T follicular helper cell (primary cell): ENCODE results near the gene C7.
"Not testable (repeated sequence)": the region's sequence is repeated elsewhere in the genome, so short reads cannot be mapped to it uniquely, and the experiment has no call there.

Experiments used
- DNase-seq: peaks from one replicate; pipeline ENCODE4 v3.0.0-alpha.2; 2020; ENCODE audit warnings: low read depth

C7 gene

GRCh38 chr5:40991168-40991980 is 82.1 kb downstream of the C7 start:
- no peak for DNase-seq

GRCh38 chr5:40991981-40992559 is 82.8 kb downstream of the C7 start:
- no peak for DNase-seq

DNA sequence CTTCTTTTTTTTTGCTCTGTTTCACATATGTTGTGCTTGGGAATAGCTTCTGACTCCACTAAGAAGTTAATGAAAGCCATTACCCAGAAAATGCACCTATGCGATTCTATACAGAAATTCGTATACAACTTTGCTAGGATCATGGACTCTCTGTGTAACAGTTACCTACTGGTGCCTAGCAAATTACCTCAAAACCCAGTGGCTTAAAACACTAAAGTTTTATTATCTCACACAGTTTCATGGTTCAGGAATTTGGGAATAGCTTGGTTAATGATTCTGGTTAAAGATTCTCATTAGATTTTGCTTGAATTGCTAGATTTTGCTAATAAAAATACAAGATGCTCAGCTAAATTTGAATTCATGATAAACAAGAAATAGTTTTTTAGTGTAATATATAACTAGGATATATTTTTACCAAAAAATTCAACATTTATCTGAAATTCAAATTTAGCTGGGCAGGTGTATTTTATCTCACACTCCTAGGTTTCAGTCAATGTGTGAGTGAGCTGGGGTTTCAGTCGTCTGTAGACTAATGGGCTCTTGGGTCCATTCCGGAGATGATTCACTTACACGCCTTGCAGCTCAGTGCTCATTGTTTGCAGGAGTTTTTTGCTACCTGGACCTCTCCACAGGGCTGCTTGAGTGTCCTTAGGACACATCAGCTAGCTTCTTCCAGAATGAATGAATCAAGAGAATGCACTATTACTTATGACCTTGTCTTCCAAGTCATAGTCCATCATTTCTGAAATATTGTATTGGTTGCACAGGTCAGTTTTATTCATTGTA is 86.7 kb downstream of the C7 start:
- no peak for DNase-seq

DNA sequence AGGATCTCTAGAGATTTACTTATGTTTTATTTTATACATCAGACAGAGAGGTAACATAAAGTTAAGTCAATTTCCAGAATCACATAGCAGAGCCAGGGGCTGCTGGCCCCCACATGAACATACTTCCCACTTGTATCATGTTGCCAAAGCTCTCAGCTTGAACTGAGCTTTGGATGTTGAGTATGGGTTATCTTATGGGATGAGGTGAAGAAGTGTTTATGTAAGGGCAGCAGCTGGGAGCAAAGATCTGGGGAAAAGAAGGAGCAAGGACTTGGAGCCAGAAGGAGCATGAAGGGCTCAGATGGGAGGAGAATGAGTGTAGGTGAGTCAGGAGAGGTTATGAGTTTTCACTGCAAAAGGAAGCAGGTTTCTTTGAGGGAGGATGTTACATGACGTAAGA is 89.8 kb downstream of the C7 start:
- no peak for DNase-seq

DNA sequence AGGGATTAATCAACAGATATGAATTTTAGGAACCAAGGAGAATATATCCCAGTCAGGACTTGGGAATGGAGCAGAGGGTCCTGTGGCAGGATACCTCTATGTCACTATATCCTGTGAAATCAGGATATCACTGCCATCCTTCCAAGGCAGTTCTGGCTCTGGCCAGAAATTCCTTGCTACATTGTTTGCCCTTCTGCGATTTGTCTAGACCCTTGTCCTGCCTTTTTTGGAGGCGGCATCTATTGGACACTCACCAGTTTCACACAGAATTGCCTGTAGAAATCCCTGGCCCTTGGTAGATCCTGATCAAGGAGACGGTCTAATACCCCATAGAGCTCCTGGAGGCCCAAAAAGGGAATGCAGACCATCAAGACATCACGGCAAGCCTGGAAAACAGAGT is 90.7 kb downstream of the C7 start:
- DNase-seq = no peak

DNA sequence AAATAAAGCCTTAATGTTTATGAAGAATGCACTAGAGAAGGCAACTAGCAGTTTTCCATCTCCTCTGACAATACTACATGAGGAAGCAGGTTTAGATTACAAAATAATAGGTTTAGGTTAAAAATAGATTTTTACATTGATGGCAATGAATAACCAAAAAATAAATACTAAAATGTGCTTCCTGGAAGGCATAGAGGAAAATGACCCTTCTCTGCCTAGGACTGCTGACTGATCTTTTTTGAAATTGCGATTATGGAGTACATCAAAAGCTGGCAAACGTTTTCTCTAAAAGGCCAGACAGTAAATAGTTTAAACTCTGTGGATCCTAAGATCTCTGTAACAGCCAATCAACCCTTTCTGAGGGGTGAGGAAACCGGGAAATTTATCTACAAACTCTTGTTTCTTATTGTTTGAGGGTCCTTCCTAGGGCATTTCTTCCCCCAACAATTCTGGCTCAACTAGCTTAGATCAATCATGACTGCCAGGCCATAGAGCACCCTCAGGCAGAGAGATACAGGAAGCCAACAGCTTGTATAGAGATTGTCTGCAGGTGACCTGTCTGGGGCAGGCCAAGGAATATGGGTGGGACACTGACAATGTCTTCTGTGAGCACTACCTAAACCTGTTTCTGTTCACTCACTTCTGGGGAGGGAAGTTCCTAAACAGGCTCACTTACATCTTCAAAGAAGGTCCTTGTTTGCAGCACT is 94.5 kb downstream of the C7 start:
- DNase-seq = no peak

DNA sequence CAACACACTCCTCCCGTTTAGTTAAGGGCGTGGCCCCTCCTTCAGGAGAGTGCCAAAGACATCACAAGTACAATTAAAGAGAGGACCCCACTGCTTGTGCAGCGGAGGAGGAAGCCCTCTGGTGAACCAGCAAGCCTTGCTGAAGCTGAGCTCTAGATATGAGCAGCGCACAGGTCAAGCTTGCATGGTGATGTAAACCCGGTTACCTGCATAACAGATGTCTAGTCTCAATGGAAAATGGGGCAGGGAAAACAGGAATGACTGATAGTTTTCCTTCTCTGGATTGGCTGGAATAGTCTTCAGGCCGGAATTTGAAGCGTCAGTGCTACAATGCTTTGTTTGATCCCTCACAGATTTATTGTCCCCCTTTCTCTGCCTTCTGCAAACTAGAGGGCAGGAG is 95.6 kb downstream of the C7 start:
- DNase-seq = no peak

DNA sequence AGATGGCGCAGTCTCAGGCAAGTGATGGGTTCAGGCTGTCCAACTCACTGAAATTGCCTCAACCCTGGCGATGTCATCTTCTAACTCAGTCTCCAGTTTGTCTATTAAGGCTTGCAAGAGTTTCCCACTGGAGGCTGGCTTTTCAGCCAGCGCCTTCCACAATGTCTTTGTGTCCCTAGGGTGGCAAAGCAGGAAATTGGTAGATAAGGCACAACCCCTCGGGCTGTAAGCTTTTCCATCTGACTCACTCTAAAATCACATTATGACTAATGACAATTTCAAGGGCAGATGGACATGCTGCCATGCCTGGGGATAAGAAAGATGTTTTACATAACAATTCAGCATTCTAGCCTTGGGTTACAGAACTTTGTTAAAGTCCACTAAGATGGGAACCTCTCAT is 99.9 kb downstream of the C7 start:
- DNase-seq = no peak

DNA sequence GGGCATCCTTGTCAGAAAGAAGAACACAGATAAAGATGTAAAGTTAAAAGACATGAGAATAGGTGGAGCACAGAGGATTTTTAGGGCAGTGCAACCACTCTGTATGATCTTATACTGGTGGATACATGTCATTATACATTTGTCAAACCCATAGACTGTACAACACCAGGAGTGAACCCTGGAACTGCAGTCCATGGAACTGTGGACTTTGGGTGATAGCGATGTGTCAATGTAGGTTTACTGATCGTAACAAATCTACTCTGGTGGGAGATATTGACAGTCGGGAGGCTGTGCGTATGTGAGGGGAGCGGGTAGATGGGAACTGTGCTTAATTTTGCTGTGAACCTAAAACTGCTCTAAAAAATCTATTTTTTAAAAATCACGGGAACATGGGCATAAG is 101.3 kb downstream of the C7 start:
- no peak for DNase-seq

GRCh38 chr5:41012318-41012717 is 103.0 kb downstream of the C7 start:
- DNase-seq = no peak

DNA sequence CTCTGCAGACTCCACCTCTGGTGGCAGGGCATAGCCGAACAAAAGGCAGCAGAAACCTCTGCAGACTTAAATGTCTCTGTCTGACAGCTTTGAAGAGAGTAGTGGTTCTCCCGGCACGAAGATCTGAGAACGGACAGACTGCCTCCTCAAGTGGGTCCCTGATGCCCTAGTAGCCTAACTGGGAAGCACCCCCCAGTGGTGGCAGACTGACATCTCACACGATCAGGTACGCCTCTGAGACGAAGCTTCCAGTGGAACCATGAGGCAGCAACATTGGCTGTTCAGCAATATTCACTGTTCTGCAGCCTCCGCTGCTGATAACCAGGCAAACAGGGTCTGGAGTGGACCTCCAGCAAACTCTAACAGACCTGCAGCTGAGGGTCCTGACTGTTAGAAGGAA is 113.3 kb downstream of the C7 start:
- DNase-seq = not testable (repeated sequence)
